Epithelial cell of umbilical artery (primary cell): ENCODE measurements around the gene MRM2. TPM values are rescaled to one million over a fixed set of nuclear protein-coding genes. Genes with fewer than 3 reads are reported as not detected.

Source experiments
- total RNA-seq: library from RNA; depleted of rRNA; stranded (reverse); fragments of >200 nt; gene quantifications from 2 replicates; pipeline ENCODE4 v1.2.3, GENCODE V29; 2014

The MRM2 gene
- 17.0 and 17.5 TPM in 2 replicates for total RNA-seq

GRCh38 chr7:2241580-2242540, at the start of gene MRM2, which contains the start of gene NUDT1:
Gene MRM2 (minus strand): TSS chr7:2242205. CDS start chr7:2242169, 36 bp downstream.
Gene NUDT1 (plus strand): TSS chr7:2242226. CDS start chr7:2244575, 2,349 bp downstream.

GRCh38 chr7:2232766-2233520, 9.1 kb downstream of the MRM2 start, which contains the start of gene MAD1L1:
Gene MAD1L1 (minus strand): TSS chr7:2232945. CDS start chr7:2230133, 2,812 bp downstream.

Other genes starting within 250 kb of the MRM2 start
- 41.8 and 54.9 TPM in 2 replicates for gene MAD1L1, start 9.3 kb downstream of the MRM2 start, total RNA-seq
- 20.1 and 28.1 TPM in 2 replicates for gene NUDT1, start within 50 bp of the MRM2 start, total RNA-seq
- 6.8 and 8.5 TPM in 2 replicates for gene SNX8, start 72.2 kb upstream of the MRM2 start, total RNA-seq
- 235 and 272 TPM in 2 replicates for gene EIF3B, start 112.6 kb upstream of the MRM2 start, total RNA-seq
- 1.3 and 10.3 TPM in 2 replicates for gene CHST12, start 161.4 kb upstream of the MRM2 start, total RNA-seq
- not detected in 2 replicates for gene GRIFIN, start 234.2 kb upstream of the MRM2 start, total RNA-seq